K562 (cell line): Measurements from ENCODE around the gene IDI1. TPM values are rescaled to one million over a fixed set of nuclear protein-coding genes. Genes with fewer than 3 reads are reported as not detected.

Source experiments
- CBFA2T3 ChIP-seq: fragments of 450-650 bp; IDR thresholded peaks from 2 replicates; pipeline ENCODE4 v1.6.1; 2017
- COPS2 ChIP-seq: fragments of 450-650 bp; conservative IDR thresholded peaks from 2 replicates; pipeline ENCODE4 v1.6.1; 2016; ENCODE audit warnings: mild to moderate bottlenecking, moderate library complexity
- KHSRP ChIP-seq: fragments of 450-650 bp; IDR thresholded peaks from 2 replicates; pipeline ENCODE4 v1.6.1; 2017
- NFRKB ChIP-seq: fragments of 450-650 bp; IDR thresholded peaks from 2 replicates; pipeline ENCODE4 v1.6.1; 2016; ENCODE audit warnings: low read depth
- TOE1 ChIP-seq, 2 experiments: fragments of 450-650 bp in 1 of 2; sonication (generic) in 1 of 2; formaldehyde crosslinking in 1 of 2; IDR thresholded peaks; 2 replicates each; pipeline versions ENCODE4 v1.7.1 to v1.8.0; 2016 to 2022; ENCODE audit warnings: borderline replicate concordance in 2 of 2, mild to moderate bottlenecking in 2 of 2, antibody characterized with exemption in 1 of 2, inconsistent platforms in 1 of 2, low read depth in 1 of 2, missing genetic modification reagents in 1 of 2, moderate library complexity in 1 of 2
- ZNF212 ChIP-seq: fragments of 450-650 bp; formaldehyde crosslinking; IDR thresholded peaks from 2 replicates; pipeline ENCODE4 v1.4.0; 2020; ENCODE audit warnings: mild to moderate bottlenecking
- ZNF407 ChIP-seq: fragments of 450-650 bp; IDR thresholded peaks from 2 replicates; pipeline ENCODE4 v1.6.1; 2016; ENCODE audit warnings: low read depth
- polyA plus RNA-seq, 8 experiments: library from polyadenylated mRNA; depleted of rRNA in 4 of 8; stranded (reverse) in 5 of 8; unstranded in 3 of 8; fragments of >200 nt; fragmentation: Nextera tagmentation in 2 of 8; fragmentation: Illumina TruSeq in 1 of 8; extraction: Ambion mirVana in 2 of 8; extraction: Trizol in 1 of 8; gene quantifications; 2 replicates each; pipeline versions ENCODE4 v1.2.1 to v1.2.3, GENCODE V29; 2011 to 2014; ENCODE audit warnings: inconsistent platforms in 1 of 8, missing spikeins in 1 of 8
- total RNA-seq, 7 experiments: library from RNA; depleted of rRNA in 6 of 7; stranded (reverse); fragments of >200 nt in 6 of 7; fragmentation: Illumina TruSeq in 2 of 7; extraction: Trizol in 2 of 7; gene quantifications; 2 replicates each; pipeline versions ENCODE4 v1.2.1 to v1.2.3, GENCODE V29; 2011 to 2021; ENCODE audit warnings: low replicate concordance in 1 of 7

IDI1 gene
- total and polyA plus RNA-seq, 9 of the 15 experiments (the other 6 are each of a cell fraction or from before 2014, with no cell fraction given) = 70.0 to 265 (median 119) TPM

GRCh38 chr10:1034758-1035157 is 14.2 kb downstream of the IDI1 start (continued):
- TF ChIP-seq ZNF407 (no peak), TOE1 (IDR thresholded peaks at IDR 0.05; ENCODE audit: borderline replicate concordance) (no peak), TOE1 (CRISPR knock-in tag; IDR thresholded peaks at IDR 0.05; ENCODE audit: borderline replicate concordance, low read depth) (no peak), CBFA2T3 (no peak), ZNF212 (CRISPR knock-in tag) (no peak), KHSRP (no peak), NFRKB (no peak), COPS2 (no peak)
